Suprapubic skin (tissue), 2 donors: ENCODE measurements around the gene FKBP1B.

Experiments used
- EP300 ChIP-seq: sonication (generic); formaldehyde crosslinking; IDR thresholded peaks from one replicate; pipeline ENCODE4 v1.6.1; 2017; ENCODE audit warnings: antibody characterized with exemption
- POLR2A ChIP-seq, 2 donors: fragments of 450-650 bp; IDR thresholded peaks; one replicate each; pipeline ENCODE4 v1.6.1; 2017; ENCODE audit warnings: antibody characterized with exemption in 2 of 2, mild to moderate bottlenecking in 2 of 2, moderate library complexity in 2 of 2

DNA sequence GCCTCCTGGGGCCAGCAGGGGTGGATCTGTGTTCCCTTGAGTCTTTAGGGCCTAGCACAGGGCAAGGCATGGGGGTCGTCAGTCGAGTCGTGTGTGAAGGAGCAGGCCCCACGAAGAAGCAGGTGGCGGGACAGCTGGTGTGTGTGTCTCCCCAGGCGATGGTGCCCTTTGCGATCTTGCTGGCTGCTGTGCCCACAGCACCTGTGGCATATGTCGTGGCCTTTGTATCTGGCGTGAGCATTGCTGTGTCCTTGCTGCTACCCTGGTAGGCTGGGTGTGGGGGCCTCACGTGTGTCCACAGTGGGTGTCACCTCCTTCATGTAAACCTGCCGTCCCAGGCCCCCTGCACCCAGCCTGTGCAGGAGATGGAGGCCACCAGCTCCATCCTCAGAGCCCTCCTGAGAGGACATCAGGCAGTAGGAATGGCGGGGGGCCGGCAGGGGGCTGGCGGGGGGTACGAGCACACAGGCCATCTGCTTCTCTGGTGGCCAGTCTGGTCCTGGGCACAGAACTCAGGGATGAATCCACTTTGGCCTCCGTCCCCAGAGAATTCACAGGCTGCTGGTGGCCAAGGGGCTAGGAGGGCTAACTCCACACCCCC is 26.5 kb upstream of the FKBP1B start:
- TF ChIP-seq EP300 (no peak), POLR2A (IDR thresholded peaks at IDR 0.05) (no peak)
